Lower leg skin (tissue), 4 donors: ENCODE measurements around the gene GREM1. TPM values are rescaled to one million over a fixed set of nuclear protein-coding genes. Genes with fewer than 3 reads are reported as not detected.

Experiments used
- DNase-seq, 2 donors: peaks; one replicate each; pipeline ENCODE4 v3.0.0-alpha.2; 2019; ENCODE audit warnings: low spot score in 2 of 2
- H3K4me3 ChIP-seq: fragments of 200-600 bp; sonication (generic); 2 replicates; pipeline ENCODE4 v1.5.1; 2017; ENCODE audit warnings: mild to moderate bottlenecking, low read depth; ENCODE audit not compliant: poor library complexity, severe bottlenecking
- POLR2A ChIP-seq, 2 donors: fragments of 450-650 bp; IDR thresholded peaks; one replicate each; pipeline ENCODE4 v1.6.1; 2016 to 2017; ENCODE audit warnings: antibody characterized with exemption in 2 of 2, mild to moderate bottlenecking in 1 of 2, moderate library complexity in 1 of 2
- WGBS, 2 donors: methylation state at CpG; one replicate each; pipeline ENCODE4 v1.1.5; 2018; 5-methylcytosine and 5-hydroxymethylcytosine counted together
- intact Hi-C: fragments of 100-400 bp; cut with DNase I; formaldehyde crosslinking; loops from one replicate; pipeline ENCODE4 v1.15.0; 2023; ENCODE audit warnings: low total_unique reads
- total RNA-seq, 4 donors: library from RNA; depleted of rRNA; stranded (reverse); fragments of >200 nt; gene quantifications; one replicate each; pipeline ENCODE4 v1.1.0, GENCODE V29; 2016
- TF ChIP-seq, protein P1 (sequence below), 3 donors: fragments of 450-650 bp; IDR thresholded peaks; one replicate each; pipeline ENCODE4 v1.5.1; 2016; ENCODE audit warnings: antibody characterized with exemption in 3 of 3, mild to moderate bottlenecking in 3 of 3, moderate library complexity in 2 of 3

GREM1 gene
- total RNA-seq, 4 donors from 2014 or later, result 1.2 to 5.5 (median 2.4) TPM

DNA sequence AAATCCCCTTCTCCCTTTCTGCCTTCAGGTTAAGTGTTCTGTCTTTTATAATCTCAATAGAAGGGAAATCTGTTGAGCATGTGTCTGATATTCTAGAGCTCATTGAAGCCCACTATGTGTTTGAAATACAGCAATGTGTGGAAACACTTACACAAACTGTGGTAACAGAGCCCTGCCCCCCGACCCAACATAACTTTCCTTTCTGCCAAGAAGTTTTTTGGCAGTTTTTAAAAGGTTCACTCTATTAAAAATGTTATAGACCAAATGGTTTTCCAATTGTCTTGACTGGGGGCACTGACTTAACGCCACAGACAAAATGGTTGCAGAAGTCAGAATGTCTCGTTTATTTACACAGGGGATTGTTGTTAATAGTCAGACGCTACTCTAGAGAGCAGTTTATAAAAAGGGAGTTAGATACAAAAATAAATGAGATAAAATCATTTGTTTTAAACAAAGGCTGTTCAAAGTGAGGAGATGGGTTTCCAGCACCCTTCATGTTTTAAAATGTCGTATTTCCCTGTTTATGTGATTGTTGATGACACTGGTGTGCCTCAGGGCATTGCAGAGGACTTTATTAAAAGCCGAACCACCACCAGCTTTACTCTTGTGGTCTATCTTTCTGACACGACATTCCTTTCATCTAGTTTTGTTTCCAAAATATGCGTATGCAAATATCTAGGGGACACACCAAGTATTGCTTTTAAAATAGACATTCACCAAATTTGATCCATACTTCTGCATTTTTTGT, 26.7 kb upstream of the GREM1 start:
- no peak for DNase-seq
- intact Hi-C loops, result no loop called here
- WGBS, 2 donors, result 57 to 64% methylated on average over 8 of the region's 8 CpGs
- no peak for TF ChIP-seq POLR2A (IDR thresholded peaks at IDR 0.05)
- TF ChIP-seq, protein P1, sequence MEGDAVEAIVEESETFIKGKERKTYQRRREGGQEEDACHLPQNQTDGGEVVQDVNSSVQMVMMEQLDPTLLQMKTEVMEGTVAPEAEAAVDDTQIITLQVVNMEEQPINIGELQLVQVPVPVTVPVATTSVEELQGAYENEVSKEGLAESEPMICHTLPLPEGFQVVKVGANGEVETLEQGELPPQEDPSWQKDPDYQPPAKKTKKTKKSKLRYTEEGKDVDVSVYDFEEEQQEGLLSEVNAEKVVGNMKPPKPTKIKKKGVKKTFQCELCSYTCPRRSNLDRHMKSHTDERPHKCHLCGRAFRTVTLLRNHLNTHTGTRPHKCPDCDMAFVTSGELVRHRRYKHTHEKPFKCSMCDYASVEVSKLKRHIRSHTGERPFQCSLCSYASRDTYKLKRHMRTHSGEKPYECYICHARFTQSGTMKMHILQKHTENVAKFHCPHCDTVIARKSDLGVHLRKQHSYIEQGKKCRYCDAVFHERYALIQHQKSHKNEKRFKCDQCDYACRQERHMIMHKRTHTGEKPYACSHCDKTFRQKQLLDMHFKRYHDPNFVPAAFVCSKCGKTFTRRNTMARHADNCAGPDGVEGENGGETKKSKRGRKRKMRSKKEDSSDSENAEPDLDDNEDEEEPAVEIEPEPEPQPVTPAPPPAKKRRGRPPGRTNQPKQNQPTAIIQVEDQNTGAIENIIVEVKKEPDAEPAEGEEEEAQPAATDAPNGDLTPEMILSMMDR (IDR thresholded peaks at IDR 0.05), result no peak
- H3K4me3 ChIP-seq, result no peak overlapping the region

DNA sequence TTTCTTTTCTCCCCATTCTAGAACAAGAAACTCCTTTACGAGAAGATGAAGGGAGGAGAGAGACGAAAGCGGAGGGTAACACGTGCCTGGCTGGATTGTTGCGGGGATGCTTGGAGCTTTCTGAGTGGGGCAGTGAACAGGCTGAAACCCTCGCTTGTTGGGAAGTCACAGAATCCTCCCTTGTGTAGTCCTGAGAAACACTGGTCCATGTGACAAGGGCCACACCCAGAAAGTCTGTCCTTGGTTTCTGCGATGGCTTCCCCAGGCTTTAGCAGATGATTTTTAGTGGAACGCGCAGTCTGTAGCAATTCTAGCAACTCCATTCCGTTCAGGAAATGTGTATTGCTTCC, 26.1 kb upstream of the GREM1 start:
- no peak for DNase-seq
- intact Hi-C loops, result no loop called here
- H3K4me3 ChIP-seq, result no peak overlapping the region
- TF ChIP-seq POLR2A (IDR thresholded peaks at IDR 0.05), result no peak
- TF ChIP-seq, protein P1 (IDR thresholded peaks at IDR 0.05), result no peak
- WGBS, 2 donors, result 81 to 82% methylated on average over 10 of the region's 10 CpGs

DNA sequence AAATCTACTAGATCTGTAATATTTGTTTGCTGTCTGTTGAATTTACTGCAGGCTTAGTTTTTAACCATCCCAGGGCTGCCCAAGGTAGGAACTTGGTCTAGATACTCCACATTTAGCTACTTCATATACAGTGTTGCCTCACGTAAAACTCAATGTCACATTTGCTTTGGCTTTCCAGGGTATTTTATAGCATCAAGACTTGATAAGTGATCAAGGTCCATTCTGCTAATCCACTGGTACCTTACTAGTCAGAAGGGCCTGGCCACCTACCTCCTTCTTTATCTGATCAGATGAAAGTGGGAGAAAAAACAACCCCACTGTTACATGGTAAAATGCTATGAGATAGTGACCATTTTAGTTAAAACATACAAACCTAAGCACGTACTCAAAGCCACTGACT, 25.5 kb upstream of the GREM1 start:
- no peak overlapping the region for H3K4me3 ChIP-seq
- WGBS, 2 donors, result 98 to 100% methylated on average over 2 of the region's 2 CpGs
- TF ChIP-seq, protein P1 (IDR thresholded peaks at IDR 0.05), result no peak
- TF ChIP-seq POLR2A (IDR thresholded peaks at IDR 0.05), result no peak
- intact Hi-C loops, result no loop called here
- DNase-seq, result no peak

DNA sequence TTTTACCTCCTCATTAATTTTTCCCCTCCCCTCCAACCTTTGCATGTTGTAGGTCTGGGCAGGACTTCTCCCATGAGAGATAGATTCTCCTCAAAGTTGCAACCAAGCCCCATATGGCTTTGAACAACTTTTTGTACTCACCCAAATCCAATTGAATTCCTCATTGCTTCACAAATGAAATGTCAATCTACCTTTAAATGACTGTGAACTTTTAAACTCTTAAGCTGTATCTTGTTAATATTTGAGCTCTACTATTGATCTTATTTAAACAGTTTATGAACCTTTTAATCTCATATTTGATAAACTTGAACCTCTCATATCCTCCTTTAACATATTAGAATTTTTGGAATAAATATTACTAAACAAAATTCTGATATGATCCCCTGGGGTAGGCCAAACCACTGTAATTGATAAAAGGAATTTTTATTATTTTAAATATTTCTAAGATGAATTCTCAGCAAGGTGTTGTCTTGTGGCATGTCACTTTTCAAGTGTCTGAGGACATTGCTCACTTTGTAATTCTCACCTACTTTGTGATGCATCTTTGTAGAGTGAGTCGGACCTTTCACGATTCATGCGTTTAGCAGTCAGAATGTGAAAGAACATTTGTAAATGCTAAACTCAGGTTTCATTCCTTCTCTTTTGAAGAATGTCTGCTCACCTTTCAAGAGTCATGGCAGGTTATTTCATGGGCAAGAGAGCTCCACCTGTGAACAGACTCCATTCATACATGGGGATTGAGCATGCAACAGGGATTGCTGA, 23.4 kb upstream of the GREM1 start:
- no peak overlapping the region for H3K4me3 ChIP-seq
- DNase-seq, result no peak
- intact Hi-C loops, result no loop called here
- TF ChIP-seq, protein P1 (IDR thresholded peaks at IDR 0.05), result no peak
- TF ChIP-seq POLR2A (IDR thresholded peaks at IDR 0.05), result no peak
- WGBS, 2 donors, result 93 to 94% methylated on average over 3 of the region's 3 CpGs

DNA sequence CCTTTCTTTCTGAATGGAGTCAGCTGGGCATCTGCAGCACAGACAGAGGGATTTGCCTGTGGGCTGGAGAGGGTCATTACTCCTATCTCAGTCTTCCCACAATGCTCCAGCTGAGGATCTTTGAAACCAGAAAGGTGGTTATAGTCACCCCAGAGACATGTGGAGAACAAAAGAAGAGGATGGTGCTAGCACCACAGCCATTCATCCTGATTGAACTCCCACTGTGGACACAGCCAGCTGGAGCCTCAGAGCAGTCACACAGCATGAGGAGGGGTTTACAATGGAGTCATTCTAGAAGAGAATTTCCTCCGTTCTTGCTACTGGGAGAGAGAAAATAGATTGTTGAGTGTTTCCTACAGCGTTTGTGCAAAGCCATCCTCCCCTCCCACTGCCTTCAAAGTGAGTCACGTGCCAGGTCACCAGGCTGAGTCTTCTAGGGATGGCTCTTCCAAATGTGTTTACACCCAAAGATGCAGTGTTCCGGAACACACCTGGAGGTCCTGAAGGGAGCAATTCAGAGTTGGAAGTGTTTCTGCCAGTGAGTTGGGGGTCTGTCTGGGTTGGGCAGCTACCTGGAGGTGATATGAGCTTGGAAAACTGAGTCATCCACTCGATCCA, 18.9 kb upstream of the GREM1 start:
- intact Hi-C loops, result no loop called here
- no peak overlapping the region for H3K4me3 ChIP-seq
- no peak for DNase-seq
- TF ChIP-seq, protein P1 (IDR thresholded peaks at IDR 0.05), result no peak
- no peak for TF ChIP-seq POLR2A (IDR thresholded peaks at IDR 0.05)
- 83 to 96% methylated on average over 5 of the region's 5 CpGs for WGBS, 2 donors
